ENCODE data around the gene ANKHD1. TPM values are rescaled to one million over a fixed set of nuclear protein-coding genes. Genes with fewer than 3 reads are reported as not detected.

ANKHD1 gene
- total RNA-seq, 1 experiment from 2014 or later = 109 TPM

- no peaks in the 10 kb centered on the region for H3K27me3 ChIP-seq (ENCODE audit: insufficient read depth, low read depth)
- no peaks in the 10 kb centered on the region for H3K36me3 ChIP-seq (ENCODE audit: low read depth)
- BruUV-seq (replicated peaks) = no TSS peak
- ChIA-PET POLR2A (ENCODE audit: unreplicated experiment) (no interaction called here), CTCF (no interaction called here)
- H3K4me3 ChIP-seq = no peak overlapping the region
- no peak for DNase-seq
- TF ChIP-seq CTCF (conservative IDR thresholded peaks at IDR 0.05) (no peak), EZH2 (IDR thresholded peaks at IDR 0.05; ENCODE audit: low read depth) (no peak)
- no peak overlapping the region for H3K27ac ChIP-seq
- no peaks in the 10 kb centered on the region for H3K9me2 ChIP-seq (ENCODE audit: insufficient read depth)
- no peaks in the 10 kb centered on the region for H3K9me3 ChIP-seq (ENCODE audit: insufficient read depth, low read depth)
- H4K20me1 ChIP-seq (ENCODE audit: insufficient read depth) = no peaks in the 10 kb centered on the region
- intact Hi-C loops (cut with micrococcal nuclease; ENCODE audit: unreplicated experiment) = no loop called here
- H3K4me2 ChIP-seq = no peak overlapping the region
- no peak overlapping the region for H2AFZ ChIP-seq
- H3F3A ChIP-seq (ENCODE audit: insufficient read depth, low read depth) = no peaks in the 10 kb centered on the region
- H3K79me2 ChIP-seq (ENCODE audit: low read depth) = peaks cover 21% of the 10 kb centered on the region
- peaks cover 14% of the 10 kb centered on the region for H3K4me1 ChIP-seq (replicated peaks; ENCODE audit: insufficient read depth)
Observed at GRCh38 chr5:140567871-140568270, 166.2 kb downstream of the ANKHD1 start.

GRCh38 chr5:140568443-140569063 lies 166.9 kb downstream of the ANKHD1 start:
- Histone ChIP-seq H3F3A (ENCODE audit: insufficient read depth, low read depth) (no peaks in the 10 kb centered on the region), H3K36me3 (ENCODE audit: low read depth) (no peaks in the 10 kb centered on the region), H3K79me2 (ENCODE audit: low read depth) (peaks cover 21% of the 10 kb centered on the region), H2AFZ (no peak overlapping the region), H3K4me2 (no peak overlapping the region), H3K9me2 (ENCODE audit: insufficient read depth) (no peaks in the 10 kb centered on the region), H3K4me1 (replicated peaks; ENCODE audit: insufficient read depth) (peaks cover 12% of the 10 kb centered on the region), H3K9me3 (ENCODE audit: insufficient read depth, low read depth) (no peaks in the 10 kb centered on the region), H3K27ac (no peak overlapping the region), H3K27me3 (ENCODE audit: insufficient read depth, low read depth) (no peaks in the 10 kb centered on the region), H4K20me1 (ENCODE audit: insufficient read depth) (no peaks in the 10 kb centered on the region), H3K4me3 (no peak overlapping the region)
- POLR2A ChIA-PET (ENCODE audit: unreplicated experiment) = interaction anchor here (0.5 kb wide), 1 partner anchor 128 kb away, joined by 3 read pairs; no protein-coding TSS in a partner anchor
- no TSS peak for BruUV-seq (replicated peaks)
- intact Hi-C loops (cut with micrococcal nuclease; ENCODE audit: unreplicated experiment) = no loop called here
- DNase-seq = no peak
- CTCF ChIA-PET = no interaction called here
- TF ChIP-seq EZH2 (IDR thresholded peaks at IDR 0.05; ENCODE audit: low read depth) (no peak), CTCF (conservative IDR thresholded peaks at IDR 0.05) (no peak)

- peaks cover 21% of the 10 kb centered on the region for H3K79me2 ChIP-seq (ENCODE audit: low read depth)
- no peaks in the 10 kb centered on the region for H3K9me3 ChIP-seq (ENCODE audit: insufficient read depth, low read depth)
- H3K4me1 ChIP-seq (replicated peaks; ENCODE audit: insufficient read depth) = peaks cover 16% of the 10 kb centered on the region
- H4K20me1 ChIP-seq (ENCODE audit: insufficient read depth) = no peaks in the 10 kb centered on the region
- BruUV-seq (replicated peaks) = no TSS peak
- no peak for DNase-seq
- no peak overlapping the region for H3K4me2 ChIP-seq
- CTCF ChIA-PET = no interaction called here
- TF ChIP-seq EZH2 (IDR thresholded peaks at IDR 0.05; ENCODE audit: low read depth) = no peak
- TF ChIP-seq CTCF (conservative IDR thresholded peaks at IDR 0.05) = no peak
- no peaks in the 10 kb centered on the region for H3K36me3 ChIP-seq (ENCODE audit: low read depth)
- no peak overlapping the region for H3K4me3 ChIP-seq
- no peak overlapping the region for H2AFZ ChIP-seq
- H3F3A ChIP-seq (ENCODE audit: insufficient read depth, low read depth) = no peaks in the 10 kb centered on the region
- no peaks in the 10 kb centered on the region for H3K27me3 ChIP-seq (ENCODE audit: insufficient read depth, low read depth)
- intact Hi-C loops (cut with micrococcal nuclease; ENCODE audit: unreplicated experiment) = no loop called here
- H3K27ac ChIP-seq = no peak overlapping the region
- POLR2A ChIA-PET (ENCODE audit: unreplicated experiment) = interaction anchor here (0.5 kb wide), 1 partner anchor 129 kb away, joined by 3 read pairs; no protein-coding TSS in a partner anchor
- H3K9me2 ChIP-seq (ENCODE audit: insufficient read depth) = no peaks in the 10 kb centered on the region
Observed at GRCh38 chr5:140569197-140569596, 167.6 kb downstream of the ANKHD1 start.
